Dedifferentiated amniotic fluid mesenchymal stem cell (primary cell): Measurements from ENCODE around the gene TCHH.
"Not testable (repeated sequence)": the region's sequence is repeated elsewhere in the genome, so short reads cannot be mapped to it uniquely, and the experiment has no call there.

ENCODE experiments used
- DNase-seq: peaks from one replicate; pipeline ENCODE4 v3.0.0-alpha.2; 2016; ENCODE audit errors: extremely low spot score

TCHH gene

DNA sequence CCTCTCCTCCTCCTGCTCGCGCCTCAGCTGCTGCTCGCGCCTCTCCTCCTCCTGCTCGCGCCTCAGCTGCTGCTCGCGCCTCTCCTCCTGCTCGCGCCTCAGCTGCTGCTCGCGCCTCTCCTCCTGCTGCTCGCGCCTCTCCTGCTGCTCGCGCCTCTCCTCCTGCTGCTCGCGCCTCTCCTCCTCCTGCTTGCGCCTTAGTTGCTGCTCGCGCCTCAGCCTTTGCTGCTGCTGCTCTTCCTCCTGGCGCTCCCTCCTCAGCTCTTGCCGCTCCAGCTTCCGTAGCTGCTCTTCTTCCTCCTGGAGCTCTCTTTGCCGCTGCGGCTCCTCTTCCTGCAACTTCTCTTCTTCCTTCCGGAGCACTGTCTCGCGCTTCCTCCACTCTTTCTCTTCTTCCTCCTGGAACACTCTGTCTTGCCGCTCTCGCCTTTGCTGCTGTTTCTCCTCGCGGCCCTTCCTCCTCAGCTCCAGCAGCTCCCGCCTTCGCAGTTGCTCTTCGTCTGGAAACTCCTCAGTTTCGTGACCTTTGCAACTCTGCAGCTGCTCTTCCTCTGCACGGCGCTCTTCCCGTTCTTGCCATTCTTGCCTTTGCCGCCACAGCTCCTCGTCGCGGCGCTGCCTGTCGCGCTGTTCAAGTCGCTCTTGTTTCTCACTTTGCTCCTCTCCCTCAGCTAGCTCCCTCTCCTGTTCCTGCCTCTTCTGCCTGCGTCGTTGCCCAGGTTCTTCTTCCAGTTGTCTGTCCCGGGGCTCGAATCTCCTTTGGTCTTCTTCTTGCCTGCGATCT lies 3.0 kb downstream of the TCHH start:
- DNase-seq: no peak

DNA sequence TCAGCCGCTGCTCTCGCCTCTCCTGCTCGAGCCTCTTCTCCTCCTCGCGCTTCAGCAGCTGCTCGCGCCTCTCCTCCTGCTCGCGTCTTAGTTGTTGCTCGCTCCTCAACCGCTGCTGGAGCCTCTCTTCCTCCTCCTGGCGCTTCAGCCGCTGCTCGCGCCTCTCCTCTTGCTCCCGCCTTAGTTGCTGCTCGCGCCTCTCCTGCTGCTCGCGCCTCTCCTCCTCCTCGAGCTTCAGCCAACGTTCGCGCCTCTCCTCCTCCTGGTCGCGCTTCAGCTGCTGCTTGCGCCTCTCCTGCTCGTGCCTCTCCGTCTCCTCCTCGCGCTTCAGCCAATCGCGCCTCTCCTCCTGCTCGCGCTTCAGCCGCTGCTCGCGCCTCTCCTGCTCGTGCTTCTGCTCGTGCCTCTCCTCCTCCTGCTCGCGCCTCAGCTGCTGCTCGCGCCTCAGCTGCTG lies 3.7 kb downstream of the TCHH start:
- DNase-seq: no peak

DNA sequence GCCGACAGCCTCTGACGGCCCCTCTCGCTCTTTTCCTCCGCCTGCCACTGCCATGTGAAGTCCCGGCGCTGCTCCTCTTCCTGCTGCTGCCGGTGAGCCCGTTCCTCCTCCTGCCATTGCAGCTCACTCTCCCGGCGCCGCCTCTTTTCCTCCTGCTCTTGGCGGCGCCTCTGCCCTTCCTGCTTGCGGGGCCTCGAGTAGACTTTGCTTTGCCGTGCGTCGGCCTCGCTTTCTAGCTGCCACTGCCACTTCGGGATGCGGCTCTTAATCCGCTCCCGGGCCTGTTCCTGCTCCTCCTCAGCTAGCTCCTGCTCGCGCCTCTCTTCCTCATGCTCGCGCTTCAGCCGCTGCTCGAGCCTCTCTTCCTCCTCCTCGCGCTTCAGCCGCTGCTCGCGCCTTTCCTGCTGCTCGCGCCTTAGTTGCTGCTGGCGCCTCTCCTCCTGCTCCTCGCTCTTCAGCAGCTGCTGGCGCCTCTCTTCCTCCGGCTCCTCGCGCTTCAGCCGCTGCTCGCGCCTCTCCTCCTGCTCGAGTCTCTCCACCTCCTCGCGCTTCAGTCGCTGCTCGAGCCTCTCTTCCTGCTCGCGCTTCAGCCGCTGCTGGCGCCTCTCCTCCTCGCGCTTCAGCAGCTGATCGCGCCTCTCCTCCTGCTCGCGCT lies 4.3 kb downstream of the TCHH start:
- DNase-seq: no peak

DNA sequence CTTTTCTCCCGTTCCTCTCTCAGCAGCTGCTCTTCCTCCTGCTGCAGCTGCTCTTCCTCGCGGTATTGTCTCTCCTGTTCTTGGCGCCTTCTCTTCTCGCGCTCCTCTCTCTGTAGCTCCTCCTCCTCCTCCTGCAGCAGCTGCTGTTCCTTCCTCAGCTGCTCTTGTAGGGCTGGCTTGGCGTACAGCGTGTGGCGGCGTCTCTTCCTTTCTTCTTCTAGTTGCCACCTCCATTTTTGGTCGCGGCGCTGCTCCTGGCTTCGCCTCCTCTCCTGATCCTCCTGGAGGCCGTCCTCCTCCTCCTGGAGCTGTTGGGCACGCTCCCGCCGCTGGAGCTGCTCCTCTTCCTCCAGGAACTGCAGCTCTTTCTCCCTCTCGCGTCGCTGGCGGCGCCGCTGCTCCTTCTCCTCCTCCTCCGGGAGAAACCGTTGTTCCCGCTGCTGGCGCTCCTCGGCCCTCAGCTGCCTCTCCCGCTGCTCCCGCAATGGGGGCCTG lies 4.8 kb downstream of the TCHH start:
- no peak for DNase-seq

DNA sequence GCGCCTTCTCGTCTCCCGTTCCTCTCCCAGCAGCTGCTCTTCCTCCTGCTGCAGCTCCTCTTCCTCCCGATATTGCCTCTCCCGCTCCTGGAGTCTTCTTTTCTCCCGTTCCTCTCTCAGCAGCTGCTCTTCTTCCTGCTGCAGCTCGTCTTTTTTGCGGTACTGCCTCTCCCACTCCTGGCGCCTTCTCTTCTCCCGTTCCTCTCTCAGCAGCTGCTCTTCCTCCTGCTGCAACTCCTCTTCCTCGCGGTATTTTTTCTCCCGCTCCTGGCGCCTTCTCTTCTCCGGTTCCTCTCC lies 5.3 kb downstream of the TCHH start:
- no peak for DNase-seq

DNA sequence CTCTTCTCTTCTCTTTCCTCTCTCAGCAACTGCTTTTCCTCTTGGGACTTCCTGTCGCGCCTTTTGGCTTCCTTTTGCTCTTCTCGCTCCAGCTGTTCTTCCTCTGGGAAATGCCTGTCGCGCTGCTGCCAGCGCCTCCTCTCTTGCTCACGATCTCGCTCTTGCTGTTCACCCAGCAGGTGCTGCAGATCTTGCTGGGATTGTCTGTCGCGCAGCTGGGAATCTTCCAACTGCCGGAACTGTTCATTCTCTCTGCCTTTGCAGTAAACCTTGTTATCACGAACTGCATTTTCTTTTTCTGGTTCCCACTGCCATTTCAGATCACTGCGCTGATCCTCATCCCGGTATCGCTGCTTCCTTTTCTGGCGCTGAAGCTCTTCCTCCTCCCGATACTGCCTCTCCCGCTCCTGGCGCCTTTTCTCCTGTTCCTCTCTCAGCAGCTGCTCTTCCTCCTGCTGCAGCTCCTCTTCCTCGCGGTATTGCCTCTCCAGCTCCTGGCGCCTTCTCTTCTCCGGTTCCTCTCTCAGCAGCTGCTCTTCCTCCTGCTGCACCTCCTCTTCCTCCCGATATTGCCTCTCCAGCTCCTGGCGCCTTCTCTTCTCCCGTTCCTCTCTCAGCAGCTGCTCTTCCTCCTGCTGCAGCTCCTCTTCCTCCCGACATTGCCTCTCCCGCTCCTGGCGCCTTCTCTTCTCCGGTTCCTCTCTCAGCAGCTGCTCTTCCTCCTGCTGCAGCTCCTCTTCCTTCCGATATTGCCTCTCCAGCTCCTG lies 5.8 kb downstream of the TCHH start:
- DNase-seq: no peak

DNA sequence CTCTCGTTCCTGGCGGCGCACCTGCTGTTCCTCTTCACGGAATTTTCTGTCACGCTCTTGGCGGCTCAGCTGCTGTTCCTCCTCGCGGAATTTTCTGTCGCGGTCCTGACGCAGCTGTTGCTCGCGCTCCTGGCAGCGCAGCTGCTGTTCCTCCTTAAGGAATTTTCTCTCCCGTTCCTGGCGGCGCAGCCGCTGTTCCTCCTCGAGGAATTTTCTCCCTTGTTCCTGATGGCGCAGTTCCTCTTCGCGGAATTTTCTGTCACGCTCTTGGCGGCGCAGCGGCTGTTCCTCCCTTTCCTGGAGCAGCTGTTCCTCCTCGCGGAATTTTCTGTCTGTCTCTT lies 6.4 kb downstream of the TCHH start:
- DNase-seq: no peak

DNA sequence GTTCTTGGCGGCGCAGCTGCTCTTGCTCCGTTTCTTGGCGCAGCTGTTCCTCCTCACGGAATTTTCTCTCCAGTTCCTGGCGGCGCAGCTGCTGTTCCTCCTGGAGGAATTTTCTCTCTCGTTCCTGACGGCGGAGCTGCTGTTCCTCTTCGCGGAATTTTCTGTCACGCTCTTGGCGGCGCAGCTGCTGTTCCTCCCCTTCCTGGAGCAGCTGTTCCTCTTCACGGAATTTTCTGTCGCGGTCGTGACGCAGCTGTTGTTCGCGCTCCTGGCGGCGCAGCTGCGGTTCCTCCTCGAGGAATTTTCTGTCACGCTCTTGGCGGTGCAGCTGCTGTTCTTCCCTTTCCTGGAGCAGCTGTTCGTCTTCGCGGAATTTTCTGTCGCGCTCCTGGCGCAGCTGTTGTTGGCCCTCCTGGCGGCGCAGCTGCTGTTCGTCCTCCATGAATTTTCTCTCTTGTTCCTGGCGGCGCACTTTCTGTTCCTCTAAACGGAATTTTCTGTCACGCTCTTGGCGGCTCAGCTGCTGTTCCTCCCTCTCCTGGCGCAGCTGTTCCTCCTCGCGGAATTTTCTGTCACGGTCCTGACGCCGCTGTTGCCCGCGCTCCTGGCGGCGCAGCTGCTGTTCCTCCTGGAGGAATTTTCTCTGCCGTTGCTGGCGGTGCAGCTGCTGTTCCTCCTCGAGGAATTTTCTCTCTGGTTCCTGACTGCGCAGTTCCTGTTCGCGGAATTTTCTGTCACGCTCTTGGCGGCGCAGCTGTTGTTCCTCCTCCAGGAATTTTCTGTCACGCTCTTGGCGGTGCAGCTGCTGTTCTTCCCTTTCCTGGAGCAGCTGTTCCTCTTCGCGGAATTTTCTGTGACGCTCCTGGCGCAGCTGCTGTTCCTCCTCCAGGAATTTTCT lies 7.0 kb downstream of the TCHH start:
- no peak for DNase-seq

DNA sequence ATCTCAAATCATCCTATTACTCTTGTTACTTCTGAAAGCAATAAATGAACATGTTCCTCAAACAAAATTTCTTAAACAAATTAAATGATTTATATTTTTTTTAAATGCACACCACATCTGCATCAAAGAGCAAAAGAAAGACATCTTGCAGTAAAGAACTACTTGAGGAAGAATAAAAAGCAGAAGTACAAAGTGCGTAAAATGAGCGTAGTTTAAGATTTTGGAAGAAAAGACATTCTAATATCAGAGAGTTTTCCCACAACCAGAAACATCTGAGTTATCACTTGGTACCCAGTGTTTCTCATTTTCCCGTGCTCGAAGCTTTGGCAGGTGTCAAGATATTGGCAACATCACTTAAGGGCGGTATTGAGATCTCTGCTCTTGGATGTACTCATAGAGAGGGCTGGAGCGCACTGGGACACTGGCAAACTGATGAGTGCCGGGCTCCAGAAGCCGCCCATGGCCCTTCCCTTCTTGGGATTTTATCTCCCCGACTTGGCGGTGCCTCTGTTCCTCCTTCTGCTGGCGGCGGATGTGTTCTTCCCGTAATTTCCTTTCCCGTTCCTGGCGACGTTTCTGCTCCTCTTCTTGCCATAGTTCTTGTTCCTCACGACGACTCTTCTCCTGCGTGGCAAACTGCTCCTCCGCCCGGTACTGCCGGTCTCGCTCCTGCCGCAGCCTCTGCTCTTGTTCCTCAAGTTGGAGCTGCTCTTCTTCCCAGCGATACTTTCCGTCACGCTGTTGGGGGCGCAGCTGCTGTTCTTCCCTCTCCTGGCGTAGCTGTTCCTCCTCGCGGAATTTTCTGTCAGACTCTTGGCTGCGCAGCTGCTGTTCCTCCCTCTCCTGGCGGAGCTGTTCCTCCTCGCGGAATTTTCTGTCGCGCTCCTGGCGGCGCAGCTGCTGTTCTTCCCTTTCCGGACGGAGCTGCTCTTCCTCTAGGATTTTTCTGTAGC lies 7.9 kb downstream of the TCHH start:
- DNase-seq: no peak

DNA sequence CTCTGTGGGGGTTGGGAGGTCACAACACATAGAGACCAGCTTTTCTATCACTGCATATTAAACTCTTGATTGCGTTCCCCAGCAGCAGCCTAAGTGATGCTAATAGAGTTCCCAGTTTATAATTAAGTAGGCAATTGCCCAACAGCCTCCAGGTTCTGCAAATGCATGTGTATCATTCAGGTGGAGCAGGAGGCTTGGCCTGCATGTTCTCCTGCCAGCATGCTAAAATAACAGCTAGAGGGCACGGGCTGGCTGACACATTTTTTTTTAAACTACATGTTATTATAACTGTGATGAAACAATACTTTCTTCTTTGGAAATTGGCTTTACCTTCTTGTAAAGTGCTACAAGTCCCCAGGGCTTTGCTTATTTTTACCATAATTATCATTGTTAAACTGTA lies 10.4 kb downstream of the TCHH start:
- no peak for DNase-seq

DNA sequence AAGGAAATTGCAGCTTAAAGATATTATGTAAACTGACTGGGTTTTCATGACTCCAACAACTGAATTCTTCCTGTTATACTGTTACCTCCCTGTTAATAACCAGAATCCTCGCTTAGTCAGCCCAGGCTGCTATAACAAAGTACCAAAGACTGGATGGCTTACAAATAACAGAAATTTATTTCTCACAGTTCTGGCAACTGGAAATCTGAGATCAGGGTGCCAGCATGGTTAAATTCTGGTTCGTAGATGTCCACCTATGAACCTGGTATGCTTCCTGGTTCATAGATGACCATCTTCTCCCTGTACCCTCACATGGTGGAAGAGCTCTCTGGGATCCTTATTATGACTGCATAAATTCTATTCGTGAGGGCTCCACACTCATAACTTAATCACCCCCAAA lies 18.3 kb downstream of the TCHH start:
- no peak for DNase-seq

DNA sequence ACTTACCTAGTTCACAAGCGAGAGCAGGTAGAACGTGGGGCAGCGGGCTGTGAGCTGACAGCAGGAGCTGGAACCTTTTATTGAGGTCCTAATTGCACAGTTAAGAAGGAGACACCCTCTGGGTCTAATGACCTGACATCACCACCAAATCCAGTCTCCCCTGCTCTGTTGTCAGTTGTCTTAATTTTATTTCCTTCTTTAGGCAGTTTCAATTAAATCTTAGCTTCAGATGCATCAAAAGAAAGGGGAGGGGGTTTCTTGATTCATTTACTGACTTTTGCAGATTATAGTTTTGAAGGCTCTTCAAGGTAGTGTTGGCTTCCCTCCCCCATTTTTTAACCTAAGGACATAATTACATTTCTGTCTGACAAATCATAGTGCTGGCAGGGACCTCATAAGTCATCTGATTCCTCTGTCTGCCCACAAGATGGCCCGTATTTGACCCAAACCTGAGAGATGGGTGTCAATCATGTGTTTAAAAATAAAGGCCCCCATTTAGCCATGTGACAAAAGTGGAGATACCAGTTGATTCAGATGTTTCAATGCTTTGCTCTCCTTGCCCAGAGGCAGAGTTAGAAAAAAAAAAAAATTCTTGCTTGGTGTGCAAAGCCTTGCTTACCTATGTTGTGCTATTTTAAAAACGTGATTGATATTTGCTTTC lies 26.1 kb downstream of the TCHH start, which contains the start of gene TCHHL1:
TSS of gene TCHHL1 (minus strand) at position 51 of the 661 bp plus-strand sequence. CDS start 921 bp downstream, outside the sequence.
- DNase-seq: no peak

DNA sequence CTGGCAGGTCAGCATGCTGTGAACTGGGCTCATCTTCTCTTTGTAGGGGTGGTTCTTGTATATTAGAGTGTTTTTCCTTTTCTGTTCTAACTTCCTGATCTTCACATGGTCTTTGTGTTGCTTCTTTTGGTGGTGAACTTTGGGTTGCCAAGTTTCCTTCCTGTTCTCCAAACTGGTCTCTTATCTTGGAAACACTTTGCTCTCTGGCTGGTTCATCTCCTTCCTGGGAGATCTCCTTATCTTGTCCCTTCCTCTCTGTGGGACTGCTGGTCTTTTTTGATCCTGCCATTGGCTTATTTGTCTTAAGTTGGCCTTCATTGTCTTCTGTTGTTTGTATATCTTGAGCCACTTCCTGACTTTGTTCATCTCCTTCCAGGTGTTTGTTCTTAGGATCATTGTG lies 28.5 kb downstream of the TCHH start:
- no peak for DNase-seq

DNA sequence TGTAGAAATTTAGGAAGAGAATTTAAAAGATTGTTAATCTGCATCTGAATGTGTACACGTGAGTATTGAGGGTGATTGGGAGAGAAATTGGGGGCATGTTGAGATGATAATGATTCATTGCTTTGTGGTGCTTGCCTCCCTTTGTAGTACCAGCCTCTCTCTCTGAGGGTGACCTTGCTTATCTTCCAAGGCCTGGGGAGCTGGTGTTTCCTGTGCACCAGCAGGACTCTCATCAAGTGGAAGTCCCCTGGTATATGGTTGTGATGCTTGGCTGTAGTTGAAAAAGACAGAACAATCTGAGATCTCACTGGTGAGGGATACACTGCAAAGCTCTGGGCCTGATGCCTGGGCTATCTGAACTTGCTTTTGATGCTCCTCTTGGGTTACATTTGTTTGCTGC lies 30.4 kb downstream of the TCHH start:
- no peak for DNase-seq

DNA sequence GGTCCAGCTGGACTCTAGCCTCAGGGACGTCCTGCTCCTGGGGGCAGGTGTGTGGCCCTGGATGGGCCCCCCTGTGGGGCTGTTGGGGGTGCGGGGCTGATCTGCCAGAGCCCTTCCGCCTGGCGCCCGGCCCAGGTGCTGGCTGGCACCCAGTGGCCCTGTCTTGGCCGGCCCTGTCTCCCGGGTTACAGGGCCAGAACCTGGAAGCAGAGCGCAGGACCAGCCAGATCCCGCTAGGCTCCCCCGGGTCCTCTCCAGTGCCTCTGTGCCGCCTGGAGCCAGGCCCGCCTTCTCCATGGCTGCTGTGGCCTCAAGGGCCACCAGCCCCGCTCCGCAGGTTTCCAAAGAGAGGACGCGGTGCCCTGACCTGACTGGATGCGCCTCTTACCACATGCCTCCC lies 34.2 kb downstream of the TCHH start:
- DNase-seq: not testable (repeated sequence)

DNA sequence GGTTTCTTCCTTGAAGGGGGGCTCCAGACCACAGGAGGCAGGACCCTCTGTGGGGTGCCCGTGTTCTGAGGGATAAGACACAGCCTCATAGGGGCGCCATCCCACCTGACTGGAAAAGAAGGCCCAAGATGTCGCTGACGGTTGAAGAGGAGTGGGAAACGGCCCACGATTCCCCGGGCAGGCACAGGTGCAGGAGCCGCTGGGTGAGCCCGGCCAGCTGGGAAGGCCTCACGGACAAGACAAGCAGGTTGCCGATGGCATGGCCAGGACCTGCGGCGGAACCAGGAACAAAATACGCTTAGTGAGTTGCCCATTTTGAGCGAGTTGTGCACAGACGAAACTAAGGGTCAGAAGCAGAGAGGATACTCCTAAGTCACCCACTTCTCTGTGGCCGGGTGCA lies 34.8 kb downstream of the TCHH start:
- not testable (repeated sequence) for DNase-seq

DNA sequence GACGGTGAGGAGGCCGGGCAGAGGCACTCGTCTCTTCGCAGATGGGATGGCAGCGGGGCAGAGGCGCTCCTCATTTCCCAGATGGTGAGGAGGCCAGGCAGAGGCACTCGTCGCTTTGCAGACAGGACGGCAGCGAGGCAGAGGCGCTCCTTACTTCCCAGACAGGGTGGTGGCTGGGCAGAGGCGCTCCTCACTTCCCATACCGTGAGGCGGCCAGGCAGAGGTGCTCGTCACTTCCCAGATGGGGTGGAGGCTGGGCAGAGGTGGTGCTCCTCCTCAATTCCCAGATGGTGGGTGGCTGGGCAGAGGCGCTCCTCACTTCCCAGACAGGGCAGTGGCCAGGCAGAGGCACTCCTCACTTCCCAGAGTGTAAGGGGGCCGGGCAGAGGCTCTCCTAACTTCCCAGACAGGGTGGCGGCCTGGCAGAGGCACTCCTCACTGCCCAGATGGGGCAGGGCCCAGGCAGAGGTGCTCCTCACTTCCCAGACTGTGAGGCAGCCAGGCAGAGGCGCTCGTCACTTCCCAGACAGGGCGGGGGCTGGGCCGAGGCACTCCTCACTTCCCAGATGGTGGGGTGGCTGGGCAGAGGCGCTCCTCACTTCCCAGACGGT lies 36.3 kb downstream of the TCHH start:
- DNase-seq: no peak

DNA sequence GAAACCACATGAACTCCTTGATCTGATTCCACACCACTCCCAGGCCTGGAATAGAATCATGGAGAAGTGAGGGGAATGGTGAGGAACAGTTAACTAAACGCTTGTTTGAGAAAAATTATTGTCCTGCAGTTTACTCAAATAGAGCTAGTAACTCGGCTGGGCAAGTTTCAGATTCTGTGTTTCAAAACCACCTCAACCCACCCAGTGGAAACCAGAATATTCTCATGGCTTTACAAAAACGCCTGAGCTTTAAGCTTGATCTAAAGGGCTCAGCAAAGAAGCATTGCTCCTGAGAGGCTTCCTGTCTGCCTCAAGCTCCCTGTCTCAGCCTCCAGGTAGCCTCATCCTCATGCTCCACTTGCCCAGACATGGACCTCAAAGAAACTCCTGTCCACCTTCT lies 42.9 kb downstream of the TCHH start:
- no peak for DNase-seq

DNA sequence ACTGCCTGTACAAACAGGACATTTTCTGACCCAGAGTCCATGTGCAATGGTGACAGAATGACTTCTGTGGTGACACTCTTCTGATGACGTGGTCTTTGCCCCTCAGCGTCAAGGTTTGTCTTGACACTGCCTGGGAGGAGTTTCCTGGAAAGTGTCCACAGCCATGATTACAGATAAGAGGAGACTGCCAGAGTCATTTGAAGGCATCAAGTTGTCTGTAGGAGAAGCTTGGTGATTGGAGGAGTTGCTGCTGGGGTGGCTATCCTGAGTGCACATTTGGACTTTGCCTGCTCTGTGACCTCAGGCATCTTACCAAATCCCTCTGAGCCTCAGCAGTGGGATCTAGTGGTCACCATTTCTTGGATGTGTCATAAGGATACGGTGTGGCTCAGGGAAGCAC lies 44.1 kb downstream of the TCHH start:
- no peak for DNase-seq

DNA sequence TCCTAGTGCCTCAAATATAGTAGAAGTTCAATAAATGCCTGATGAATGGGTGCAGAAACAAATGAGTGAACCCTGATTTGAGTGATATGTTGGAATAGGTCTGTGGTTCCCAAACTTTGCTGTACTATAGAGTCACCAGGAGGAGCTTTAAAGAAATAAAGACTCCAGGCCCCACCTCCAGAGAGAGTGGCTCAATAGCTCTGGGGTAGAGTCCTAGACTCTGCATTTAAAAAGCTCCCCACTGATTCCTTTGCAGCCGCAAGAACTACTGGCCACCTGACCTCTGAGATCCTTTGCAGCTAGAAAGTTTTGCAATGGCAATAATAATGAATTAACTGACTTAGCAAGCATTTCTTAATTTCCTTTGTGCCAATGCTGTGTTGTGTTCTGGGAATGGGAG lies 47.3 kb downstream of the TCHH start:
- no peak for DNase-seq
